ENCODE measurements around the gene ADAMTSL1. TPM values are rescaled to one million over a fixed set of nuclear protein-coding genes. Genes with fewer than 3 reads are reported as not detected.

The ADAMTSL1 gene
- total and polyA plus RNA-seq, 9 of the 15 experiments (the other 6 are each of a cell fraction or from before 2014, with no cell fraction given), result 0.01 TPM; not detected in 8

GRCh38 chr9:18798106-18798505 is 324.2 kb downstream of the ADAMTSL1 start:
- no peaks in the 10 kb centered on the region for H4K20me1 ChIP-seq (replicated peaks; ENCODE audit: control insufficient read depth, insufficient read depth, low read length)
- H3K9ac ChIP-seq (ENCODE audit: insufficient read depth in 1 of 2, low read depth in 2 of 2, low read length in 2 of 2), result no peak overlapping the region
- no peaks in the 10 kb centered on the region for H3K36me3 ChIP-seq (ENCODE audit: control insufficient read depth, insufficient read depth, low read length)
- no peak for DNase-seq (ENCODE audit: extremely low read depth in 1 of 4, low spot score in 3 of 4)
- WGBS (ENCODE audit: insufficient coverage, low coverage, missing lambda C conversion rate), result 0% methylated on average over 1 of the region's 1 CpG
- FAIRE-seq, result no peak
- H3K4me1 ChIP-seq (replicated peaks in 1 of 2; ENCODE audit: control insufficient read depth in 2 of 2, insufficient read depth in 2 of 2, low read length in 2 of 2), result no peaks in the 10 kb centered on the region
- no peaks in the 10 kb centered on the region for H3K27me3 ChIP-seq (ENCODE audit: control insufficient read depth in 2 of 2, insufficient read depth in 2 of 2, low read length in 2 of 2)
- TF ChIP-seq EP300 (IDR thresholded peaks at IDR 0.05; ENCODE audit: low read length) (no peak), SNAPC5 (CRISPR knock-in tag; IDR thresholded peaks at IDR 0.05) (no peak), ZNF384 (IDR thresholded peaks at IDR 0.05; ENCODE audit: low read depth, low read length) (no peak), ZBTB9 (CRISPR knock-in tag; IDR thresholded peaks at IDR 0.05) (no peak), RFX7 (CRISPR knock-in tag; IDR thresholded peaks at IDR 0.05) (no peak), FOXK1 (CRISPR knock-in tag; IDR thresholded peaks at IDR 0.05; ENCODE audit: borderline replicate concordance) (no peak), ZZZ3 (IDR thresholded peaks at IDR 0.05) (no peak), ZNF121 (CRISPR knock-in tag; conservative IDR thresholded peaks at IDR 0.05) (no peak), NRF1 (conservative IDR thresholded peaks at IDR 0.05 in 1 of 2, IDR thresholded peaks at IDR 0.05 in 1 of 2) (no peak), TCF3 (CRISPR knock-in tag; IDR thresholded peaks at IDR 0.05) (no peak), KDM2B (CRISPR knock-in tag; IDR thresholded peaks at IDR 0.05) (no peak), THAP7 (CRISPR knock-in tag; IDR thresholded peaks at IDR 0.05) (no peak), RHOXF2B (CRISPR knock-in tag; conservative IDR thresholded peaks at IDR 0.05) (no peak), ZNF124 (CRISPR knock-in tag; IDR thresholded peaks at IDR 0.05) (no peak), PRDM10 (IDR thresholded peaks at IDR 0.05; ENCODE audit: partially characterized antibody) (no peak), GTF2A2 (tag; IDR thresholded peaks at IDR 0.05) (no peak), ILK (tag; IDR thresholded peaks at IDR 0.05; ENCODE audit: borderline replicate concordance, low read depth) (no peak), ZNF699 (CRISPR knock-in tag; IDR thresholded peaks at IDR 0.05; ENCODE audit: insufficient replicate concordance) (no peak)
- ChIA-PET CTCF (ENCODE audit: low intra/inter-chr PET ratio) (no interaction called here), POLR2A (no interaction called here)
- no peak overlapping the region for H3K4me2 ChIP-seq (ENCODE audit: insufficient read depth, low read length)
- in situ Hi-C loops (cut with MboI), result loop anchor here (25.0 kb wide), 1 partner anchor 664 kb away; no protein-coding TSS in a partner anchor
- no peak overlapping the region for H2AFZ ChIP-seq (ENCODE audit: low read depth, low read length)
- no peaks in the 10 kb centered on the region for H3K9me3 ChIP-seq (replicated peaks; ENCODE audit: control insufficient read depth, insufficient read depth, low read depth, low read length)
- no TSS peak for BruUV-seq (replicated peaks)
- no peaks in the 10 kb centered on the region for H3K9me1 ChIP-seq (ENCODE audit: control insufficient read depth, insufficient read depth, low read length)
- intact Hi-C loops (cut with micrococcal nuclease), result no loop called here
- no peak for ATAC-seq
- no peak overlapping the region for H3K4me3 ChIP-seq
- H3K27ac ChIP-seq (ENCODE audit: extremely low read depth, low read depth, low read length), result no peak overlapping the region
- no peaks in the 10 kb centered on the region for H3K79me2 ChIP-seq (ENCODE audit: control insufficient read depth, insufficient read depth, low read length)

All from K562 (cell line).